ENCODE data around the gene HMGN1. TPM values are rescaled to one million over a fixed set of nuclear protein-coding genes. Genes with fewer than 3 reads are reported as not detected.
"Not testable (repeated sequence)": the region's sequence is repeated elsewhere in the genome, so short reads cannot be mapped to it uniquely, and the experiment has no call there.

HMGN1 gene
- total RNA-seq, 1 experiment from 2014 or later, result 222 TPM

DNA sequence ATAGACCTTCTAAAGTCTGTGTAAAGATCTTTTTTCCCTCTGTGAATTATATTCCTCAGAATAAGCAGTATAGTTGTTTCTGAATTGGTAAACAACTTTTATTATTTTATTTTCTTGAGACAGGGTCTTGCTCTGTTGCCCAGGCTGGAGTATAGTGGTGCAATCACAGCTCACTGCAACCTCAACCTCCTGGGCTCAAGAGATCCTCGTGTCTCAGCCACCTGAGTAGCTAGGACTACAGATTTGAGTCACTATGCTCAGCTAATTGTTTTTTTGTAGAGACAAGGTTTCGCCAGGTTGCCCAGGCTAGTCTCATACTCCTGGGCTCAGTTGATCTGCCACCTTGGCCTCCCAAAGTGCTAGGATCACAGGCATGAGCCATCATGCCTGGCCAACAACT lies 26.6 kb upstream of the HMGN1 start:
- in situ Hi-C loops (cut with HindIII; ENCODE audit: low pct_unique_long_range_greater_than_20kb, low sequenced_read_pairs), result no loop called here
- DNase-seq (ENCODE audit: low read depth, low spot score), result no peak

DNA sequence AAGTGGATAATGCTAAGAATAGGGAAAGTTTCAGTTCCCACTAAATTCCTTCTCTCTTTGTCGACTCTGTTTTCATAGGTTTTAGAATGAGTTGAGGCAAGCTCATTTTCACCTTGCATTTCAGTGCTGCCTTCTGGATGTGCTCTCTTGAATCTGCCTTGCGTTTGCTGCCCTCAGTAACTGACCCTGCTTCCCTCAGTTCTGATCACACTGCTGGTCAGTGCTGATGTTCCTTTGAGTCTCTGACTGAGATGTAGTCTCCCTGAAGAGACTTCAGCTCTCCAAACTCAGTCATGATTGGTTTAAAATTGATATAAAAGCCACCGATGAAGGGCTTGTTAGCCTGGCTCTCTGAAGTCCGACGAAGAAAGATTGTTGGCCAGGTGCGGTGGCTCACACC lies 25.2 kb upstream of the HMGN1 start:
- no peak for DNase-seq (ENCODE audit: low read depth, low spot score)
- in situ Hi-C loops (cut with HindIII; ENCODE audit: low pct_unique_long_range_greater_than_20kb, low sequenced_read_pairs), result no loop called here

GRCh38 chr21:39373634-39374033 lies 24.7 kb upstream of the HMGN1 start:
- peak; percentile 59 for DNase-seq (ENCODE audit: low read depth, low spot score)
- in situ Hi-C loops (cut with HindIII; ENCODE audit: low pct_unique_long_range_greater_than_20kb, low sequenced_read_pairs), result no loop called here

DNA sequence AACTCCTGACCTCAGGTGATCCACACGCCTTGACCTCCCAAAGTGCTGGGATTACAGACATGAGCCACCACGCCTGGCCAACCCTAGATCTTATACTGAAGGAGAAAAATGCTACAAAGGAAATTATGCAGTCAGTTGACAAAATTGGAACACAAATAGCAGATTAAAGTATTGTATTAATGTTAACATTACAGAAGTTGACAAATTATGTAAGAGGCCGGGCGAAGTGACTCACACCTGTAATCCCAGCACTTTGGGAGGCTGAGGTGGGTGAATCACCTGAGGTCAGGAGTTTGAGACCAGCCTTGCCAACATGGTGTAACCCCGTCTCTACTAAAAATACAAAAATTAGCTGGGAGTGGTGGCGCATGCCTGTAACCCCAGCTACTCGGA lies 21.0 kb upstream of the HMGN1 start:
- DNase-seq (ENCODE audit: low read depth, low spot score); in situ Hi-C loops (cut with HindIII; ENCODE audit: low pct_unique_long_range_greater_than_20kb, low sequenced_read_pairs): not testable (repeated sequence)

DNA sequence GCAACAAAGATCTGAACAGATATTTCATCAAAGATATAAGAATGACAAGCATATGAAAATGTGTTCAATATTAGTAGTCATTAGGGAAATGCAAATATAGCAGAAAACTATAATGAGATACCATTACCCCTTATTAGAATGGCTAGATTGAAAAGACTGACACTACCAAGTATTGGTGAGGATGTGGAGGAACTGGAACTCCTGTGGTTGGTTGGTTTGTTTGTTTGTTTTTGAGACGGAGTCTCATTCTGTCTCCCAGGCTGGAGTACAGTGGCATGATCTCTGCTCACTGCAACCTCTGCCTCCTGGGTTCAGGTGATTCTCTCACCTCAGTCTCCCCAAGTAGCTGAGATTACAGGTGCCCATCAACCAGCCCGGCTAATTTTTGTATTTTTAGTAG lies 18.9 kb upstream of the HMGN1 start:
- in situ Hi-C loops (cut with HindIII; ENCODE audit: low pct_unique_long_range_greater_than_20kb, low sequenced_read_pairs), result no loop called here
- DNase-seq (ENCODE audit: low read depth, low spot score), result no peak

DNA sequence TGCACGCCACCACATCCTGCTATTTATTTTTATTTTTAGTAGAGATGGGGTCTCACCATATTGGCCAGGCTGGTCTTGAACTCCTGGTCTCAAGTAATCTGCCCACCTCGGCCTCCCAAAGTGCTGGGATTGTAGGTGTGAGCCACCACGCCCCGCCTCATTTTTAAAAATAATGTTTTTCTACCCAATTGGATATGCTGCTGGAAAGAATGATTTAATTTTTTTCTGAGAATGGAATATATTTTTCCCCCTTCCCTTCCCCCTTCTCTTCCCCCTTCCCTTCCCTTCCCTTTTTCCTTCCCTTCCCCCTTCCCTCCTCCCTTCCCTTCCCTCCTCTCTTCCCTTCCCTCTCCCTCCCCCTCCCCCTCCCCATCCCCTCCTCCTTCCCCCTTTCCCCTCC lies 17.7 kb upstream of the HMGN1 start:
- no peak for DNase-seq (ENCODE audit: low read depth, low spot score)
- in situ Hi-C loops (cut with HindIII; ENCODE audit: low pct_unique_long_range_greater_than_20kb, low sequenced_read_pairs), result no loop called here

- no peak for DNase-seq (ENCODE audit: low read depth, low spot score)
- in situ Hi-C loops (cut with HindIII; ENCODE audit: low pct_unique_long_range_greater_than_20kb, low sequenced_read_pairs), result no loop called here
Observed at GRCh38 chr21:39364949-39365348, 16.1 kb upstream of the HMGN1 start.

DNA sequence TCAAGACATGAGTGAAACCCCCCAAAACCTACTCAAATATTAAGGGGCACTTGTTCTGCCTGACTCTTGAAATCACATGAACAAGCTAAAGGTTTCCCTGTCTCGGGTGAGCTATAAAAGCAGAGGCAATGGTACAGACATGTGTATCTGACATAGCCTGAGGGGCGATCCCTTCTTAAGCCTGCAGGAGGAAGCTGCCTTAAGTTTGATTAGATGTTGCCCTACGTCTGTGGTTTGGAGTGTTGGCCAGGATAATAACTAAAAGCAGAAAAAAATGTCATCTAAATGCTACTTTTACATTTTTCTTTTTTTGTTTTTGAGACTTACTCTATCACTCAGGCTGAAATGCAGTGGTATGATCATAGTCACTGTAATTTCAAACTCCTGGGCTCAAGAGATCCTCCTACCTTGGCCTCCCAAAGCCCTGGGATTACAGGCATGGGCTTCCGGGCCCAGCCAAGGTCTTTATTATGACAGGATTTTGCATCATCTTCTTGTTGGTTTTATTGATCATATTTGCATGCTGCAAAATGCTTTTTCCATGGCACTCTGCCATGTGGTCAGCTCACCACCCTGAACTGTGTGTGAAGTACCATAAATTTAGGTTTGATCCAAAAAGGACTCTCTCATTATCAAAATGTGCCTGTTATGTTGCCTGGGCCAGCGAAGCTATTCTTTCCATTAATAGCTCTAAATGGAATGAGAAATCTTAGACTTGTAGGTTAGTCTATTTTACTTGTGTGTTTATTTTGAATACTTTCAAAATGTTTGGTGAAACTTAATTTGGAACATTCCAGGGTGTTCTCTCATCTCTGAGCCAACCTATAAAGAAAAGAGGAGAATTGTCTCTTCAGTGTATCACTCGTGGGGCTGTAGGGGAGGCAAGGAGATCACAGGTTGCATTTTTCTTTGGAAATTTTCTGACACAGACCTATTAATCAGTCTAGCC lies 15.0 kb upstream of the HMGN1 start:
- DNase-seq (ENCODE audit: low read depth, low spot score), result peak; percentile 5
- in situ Hi-C loops (cut with HindIII; ENCODE audit: low pct_unique_long_range_greater_than_20kb, low sequenced_read_pairs), result no loop called here

GRCh38 chr21:39362733-39363132 lies 13.8 kb upstream of the HMGN1 start:
- DNase-seq (ENCODE audit: low read depth, low spot score), result no peak
- in situ Hi-C loops (cut with HindIII; ENCODE audit: low pct_unique_long_range_greater_than_20kb, low sequenced_read_pairs), result no loop called here

GRCh38 chr21:39359382-39359781 lies 10.5 kb upstream of the HMGN1 start:
- DNase-seq (ENCODE audit: low read depth, low spot score), result no peak
- in situ Hi-C loops (cut with HindIII; ENCODE audit: low pct_unique_long_range_greater_than_20kb, low sequenced_read_pairs), result no loop called here

DNA sequence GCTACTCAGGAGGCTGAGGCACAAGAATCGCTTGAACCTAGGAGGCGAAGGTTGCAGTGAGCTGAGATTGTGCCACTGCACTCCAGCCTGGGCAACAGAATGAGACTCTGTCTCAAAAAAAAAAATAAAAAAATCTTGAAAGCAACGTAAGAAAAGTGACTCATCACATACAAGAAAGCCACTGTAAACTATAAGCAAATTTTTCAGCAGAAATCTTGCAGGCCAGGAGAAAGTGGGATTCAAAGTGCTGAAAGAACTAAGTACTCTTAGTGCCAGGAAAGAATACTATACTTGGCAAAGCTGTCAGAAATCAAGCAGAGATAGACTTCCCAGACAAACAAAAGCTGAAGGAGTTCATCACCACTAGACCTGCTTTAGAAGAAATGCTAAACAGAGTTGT lies 4.4 kb upstream of the HMGN1 start:
- DNase-seq (ENCODE audit: low read depth, low spot score), result no peak
- in situ Hi-C loops (cut with HindIII; ENCODE audit: low pct_unique_long_range_greater_than_20kb, low sequenced_read_pairs), result no loop called here

DNA sequence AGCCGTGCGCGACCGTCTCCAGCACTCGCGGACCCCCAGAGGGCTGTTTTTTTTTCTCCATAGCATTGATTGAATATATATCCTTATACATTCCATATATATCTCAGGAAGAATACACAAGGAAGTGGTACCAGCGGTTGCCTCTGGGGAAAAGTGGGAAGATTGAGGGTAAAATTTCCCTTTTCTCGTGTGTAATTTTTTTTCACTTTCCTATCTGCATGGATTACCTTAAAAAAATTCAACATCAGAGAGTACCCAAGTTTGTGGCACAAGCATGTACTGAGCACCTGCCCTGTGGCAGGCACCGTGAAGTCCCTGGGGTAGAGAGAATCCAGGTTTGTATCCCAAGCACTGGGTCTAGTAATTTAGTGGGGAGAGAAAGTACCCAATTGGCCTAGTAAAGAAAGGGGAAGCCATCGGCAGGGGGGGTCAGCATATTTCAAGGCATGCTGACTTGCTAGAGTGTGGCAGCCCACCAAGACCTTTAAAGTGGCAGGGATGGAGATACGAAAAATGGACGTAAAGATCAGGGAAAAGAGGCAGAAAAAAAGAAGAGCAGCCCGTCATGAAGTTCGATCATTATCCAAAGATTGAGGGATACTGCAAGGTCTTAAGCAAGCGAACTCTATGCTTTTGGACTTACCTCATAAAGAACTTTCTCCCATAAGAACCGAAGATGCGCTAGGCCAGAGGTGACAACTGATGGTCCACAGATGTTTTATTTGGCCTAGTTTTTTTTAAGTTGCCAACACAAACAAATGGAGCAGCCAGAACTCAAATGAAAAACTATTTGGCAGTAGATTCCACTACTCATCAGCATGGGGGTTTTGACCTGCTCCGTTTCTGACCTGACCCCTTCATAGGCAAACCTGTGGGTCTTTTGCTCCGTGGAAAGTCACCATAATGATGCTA lies 1.5 kb upstream of the HMGN1 start:
- in situ Hi-C loops (cut with HindIII; ENCODE audit: low pct_unique_long_range_greater_than_20kb, low sequenced_read_pairs), result no loop called here
- DNase-seq (ENCODE audit: low read depth, low spot score), result no peak

DNA sequence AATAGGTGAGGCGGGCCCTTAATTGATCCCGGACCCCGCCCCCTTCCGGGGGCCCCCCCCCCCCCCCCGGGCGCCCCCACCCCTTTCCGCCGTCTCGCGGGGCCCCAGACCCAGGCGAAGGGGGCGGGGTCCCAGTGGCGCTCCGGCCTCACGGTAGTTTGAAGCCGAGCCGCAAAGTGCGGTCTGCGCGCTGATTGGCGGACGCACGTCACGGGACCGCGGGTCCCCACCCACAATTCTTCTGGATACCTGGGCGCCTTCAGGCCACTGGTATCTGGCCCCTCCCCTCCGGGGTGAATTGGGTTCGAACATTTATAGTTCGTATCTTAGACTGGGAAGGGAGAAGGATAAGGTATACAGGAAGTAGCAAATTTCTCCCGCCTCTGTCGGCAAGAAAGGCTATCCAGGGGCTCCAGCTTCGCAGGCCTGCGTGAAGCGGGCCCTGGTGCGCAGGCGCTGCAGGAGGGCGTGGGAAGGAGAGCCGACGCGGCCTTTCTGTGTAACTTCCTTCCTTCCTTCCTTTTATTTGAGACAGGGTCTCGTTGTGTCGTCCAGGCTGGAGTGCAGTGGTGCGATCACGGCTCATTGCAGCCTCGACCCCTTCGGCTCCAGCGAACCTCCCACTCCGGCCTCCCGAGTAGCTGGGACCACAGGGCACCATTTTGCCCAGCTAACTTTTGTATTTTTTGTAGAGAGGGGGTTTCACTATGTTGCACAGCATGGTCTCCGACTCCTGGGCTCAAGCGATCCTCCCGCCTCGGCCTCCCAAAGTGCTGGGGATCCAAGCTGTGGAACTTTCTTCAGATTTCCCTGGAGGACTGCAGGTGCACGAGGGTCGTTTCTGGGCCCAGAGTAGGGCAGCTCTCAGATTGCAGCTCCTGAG lies 564 bp upstream of the HMGN1 start:
- in situ Hi-C loops (cut with HindIII; ENCODE audit: low pct_unique_long_range_greater_than_20kb, low sequenced_read_pairs), result no loop called here
- DNase-seq (ENCODE audit: low read depth, low spot score), result peak; percentile 93

DNA sequence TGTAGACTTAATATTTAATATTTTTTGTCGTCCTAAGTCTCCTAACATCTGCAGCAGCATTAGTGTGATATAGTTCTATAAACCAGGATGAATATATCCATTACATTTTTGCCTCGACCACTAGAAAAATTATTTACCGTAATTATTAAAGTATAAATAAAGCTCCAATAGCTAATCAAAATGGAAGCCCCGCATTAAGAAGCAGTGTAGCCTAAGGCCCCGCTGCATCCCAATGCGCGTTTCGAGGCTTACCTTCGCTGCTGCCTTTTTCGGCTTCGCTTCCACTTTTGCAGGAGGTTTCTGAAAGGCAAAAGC lies 891 bp downstream of the HMGN1 start:
- in situ Hi-C loops (cut with HindIII; ENCODE audit: low pct_unique_long_range_greater_than_20kb, low sequenced_read_pairs), result no loop called here
- DNase-seq (ENCODE audit: low read depth, low spot score), result peak; percentile 20

DNA sequence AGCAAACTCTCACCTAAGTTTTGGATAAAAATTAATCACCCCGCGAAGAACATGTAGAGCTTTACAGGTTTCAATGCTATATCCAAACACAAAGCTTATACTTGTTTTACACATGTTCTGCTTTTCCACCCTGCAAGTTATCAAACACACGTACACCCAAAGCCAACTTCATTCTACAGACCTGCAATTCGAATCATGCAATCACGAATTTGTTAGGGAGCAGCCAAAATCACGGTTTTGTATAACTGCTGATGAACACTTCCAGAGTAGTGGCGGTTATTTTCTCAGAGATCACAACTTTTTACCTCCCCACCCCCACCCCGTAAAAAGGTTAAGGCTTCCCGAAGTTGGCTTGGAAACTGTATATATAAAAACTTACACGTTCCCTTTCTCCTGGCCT lies 1.4 kb downstream of the HMGN1 start:
- no peak for DNase-seq (ENCODE audit: low read depth, low spot score)
- in situ Hi-C loops (cut with HindIII; ENCODE audit: low pct_unique_long_range_greater_than_20kb, low sequenced_read_pairs), result no loop called here

DNA sequence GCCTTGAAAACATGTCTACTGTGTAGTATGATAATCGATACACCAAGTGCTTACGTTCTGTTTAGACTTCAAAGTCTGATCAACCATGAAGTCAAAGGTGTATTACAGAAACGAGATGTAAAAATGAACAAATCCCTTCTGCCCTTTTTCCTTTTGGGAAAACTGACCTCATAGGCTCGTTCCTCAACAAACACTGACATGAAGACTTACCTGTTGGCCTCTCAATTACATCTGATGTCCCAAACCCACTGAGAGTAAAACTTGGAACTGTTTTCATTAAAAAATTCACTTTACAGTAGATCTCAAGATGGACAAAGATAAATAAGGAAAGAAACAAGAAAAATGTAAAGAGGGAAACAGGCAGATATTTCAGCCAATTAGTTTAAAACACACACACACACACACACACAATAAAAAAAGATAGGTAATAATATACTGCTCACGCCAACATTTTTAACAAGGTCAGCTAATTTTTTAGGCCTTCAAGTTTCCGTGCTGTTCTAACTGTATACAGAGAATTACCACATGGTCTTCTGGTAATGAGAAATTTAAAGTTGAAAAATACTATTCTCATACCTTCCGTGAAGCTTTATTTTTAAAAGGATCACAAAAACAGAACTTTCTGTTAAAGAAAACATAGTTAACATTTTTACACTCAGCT lies 2.1 kb downstream of the HMGN1 start:
- no peak for DNase-seq (ENCODE audit: low read depth, low spot score)
- in situ Hi-C loops (cut with HindIII; ENCODE audit: low pct_unique_long_range_greater_than_20kb, low sequenced_read_pairs), result no loop called here

GRCh38 chr21:39346206-39346605 lies 2.7 kb downstream of the HMGN1 start:
- in situ Hi-C loops (cut with HindIII; ENCODE audit: low pct_unique_long_range_greater_than_20kb, low sequenced_read_pairs), result no loop called here

More at GRCh38 chr21:39346206-39346605, 2.7 kb downstream of the HMGN1 start:
- DNase-seq (ENCODE audit: low read depth, low spot score), result no peak
